ENCODE data around the gene CENPS. TPM values are rescaled to one million over a fixed set of nuclear protein-coding genes. Genes with fewer than 3 reads are reported as not detected.

Gene CENPS
- total RNA-seq, 1 donor from 2014 or later: 17.6 TPM

DNA sequence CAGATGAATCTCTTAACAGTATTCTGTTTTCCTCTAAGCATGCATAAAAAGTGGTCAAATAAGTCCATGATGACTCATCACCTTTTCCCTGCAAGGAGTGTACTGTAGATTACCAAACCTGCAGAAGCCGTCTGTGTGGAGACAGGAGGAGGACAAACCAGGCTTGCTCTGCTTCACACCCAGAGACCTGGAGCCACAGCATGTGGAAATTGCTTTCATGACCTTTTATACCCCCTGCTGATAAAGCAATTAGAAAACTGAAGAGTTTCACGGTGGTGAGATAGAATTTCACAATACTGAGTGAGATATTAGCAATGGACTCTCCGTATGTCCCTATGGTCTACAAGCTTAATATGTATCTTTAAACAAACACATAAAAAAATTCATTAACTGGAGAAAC, 29.0 kb downstream of the CENPS start:
- H3K36me3 Mint-ChIP-seq: peaks cover 28% of the 10 kb centered on the region
- H3K4me3 Mint-ChIP-seq: no peak overlapping the region
- Histone ChIP-seq H3K27ac (peak overlapping the region; percentile 13), H3K36me3 (no peaks in the 10 kb centered on the region), H3K79me2 (ENCODE audit: low read depth) (no peaks in the 10 kb centered on the region), H3K27me3 (no peaks in the 10 kb centered on the region), H3K4me1 (no peaks in the 10 kb centered on the region), H3F3A (ENCODE audit: low read depth) (peaks cover 9% of the 10 kb centered on the region), H3K9me3 (ENCODE audit: low read depth) (no peaks in the 10 kb centered on the region), H3K9ac (no peak overlapping the region), H3K4me2 (no peak overlapping the region), H2AFZ (replicated peaks) (no peak overlapping the region), H4K20me1 (ENCODE audit: low read depth) (peaks cover 3% of the 10 kb centered on the region), H3K4me3 (no peak overlapping the region)
- peaks cover 2% of the 10 kb centered on the region for H3K27me3 Mint-ChIP-seq (ENCODE audit: insufficient read depth, low read depth)
- DNase-seq (ENCODE audit: low spot score): no peak
- peaks cover 2% of the 10 kb centered on the region for H3K9me3 Mint-ChIP-seq
- no peak overlapping the region for H3K27ac Mint-ChIP-seq
- peaks cover 5% of the 10 kb centered on the region for H3K4me1 Mint-ChIP-seq
- TF ChIP-seq, protein P1, sequence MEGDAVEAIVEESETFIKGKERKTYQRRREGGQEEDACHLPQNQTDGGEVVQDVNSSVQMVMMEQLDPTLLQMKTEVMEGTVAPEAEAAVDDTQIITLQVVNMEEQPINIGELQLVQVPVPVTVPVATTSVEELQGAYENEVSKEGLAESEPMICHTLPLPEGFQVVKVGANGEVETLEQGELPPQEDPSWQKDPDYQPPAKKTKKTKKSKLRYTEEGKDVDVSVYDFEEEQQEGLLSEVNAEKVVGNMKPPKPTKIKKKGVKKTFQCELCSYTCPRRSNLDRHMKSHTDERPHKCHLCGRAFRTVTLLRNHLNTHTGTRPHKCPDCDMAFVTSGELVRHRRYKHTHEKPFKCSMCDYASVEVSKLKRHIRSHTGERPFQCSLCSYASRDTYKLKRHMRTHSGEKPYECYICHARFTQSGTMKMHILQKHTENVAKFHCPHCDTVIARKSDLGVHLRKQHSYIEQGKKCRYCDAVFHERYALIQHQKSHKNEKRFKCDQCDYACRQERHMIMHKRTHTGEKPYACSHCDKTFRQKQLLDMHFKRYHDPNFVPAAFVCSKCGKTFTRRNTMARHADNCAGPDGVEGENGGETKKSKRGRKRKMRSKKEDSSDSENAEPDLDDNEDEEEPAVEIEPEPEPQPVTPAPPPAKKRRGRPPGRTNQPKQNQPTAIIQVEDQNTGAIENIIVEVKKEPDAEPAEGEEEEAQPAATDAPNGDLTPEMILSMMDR (IDR thresholded peaks at IDR 0.05): no peak
- TF ChIP-seq EZH2phosphoT487 (IDR thresholded peaks at IDR 0.05) (no peak), EZH2 (IDR thresholded peaks at IDR 0.05) (no peak)

DNA sequence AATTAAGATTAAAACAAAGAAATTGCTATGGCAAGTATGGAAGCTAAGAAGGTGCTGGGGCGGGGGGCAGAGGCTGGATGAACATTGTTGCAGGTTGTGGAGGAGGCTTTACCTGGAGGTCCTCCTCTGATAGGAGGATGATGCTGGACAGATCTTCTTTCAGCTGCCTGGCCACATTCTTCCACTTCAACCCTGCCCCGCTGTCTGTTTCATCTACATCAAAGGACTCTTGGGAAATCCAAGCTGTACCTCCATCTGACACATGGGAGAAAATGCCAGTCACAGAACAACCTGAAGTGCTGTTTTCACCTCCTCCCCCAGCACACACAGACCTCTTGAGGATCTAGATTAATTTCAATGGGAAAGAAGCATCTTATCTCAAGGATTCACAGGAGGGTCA, 36.8 kb downstream of the CENPS start:
- no peak overlapping the region for H3K27ac Mint-ChIP-seq
- H3K9me3 ChIP-seq (ENCODE audit: low read depth): no peaks in the 10 kb centered on the region
- peaks cover 26% of the 10 kb centered on the region for H3K36me3 Mint-ChIP-seq
- H4K20me1 ChIP-seq (ENCODE audit: low read depth): peaks cover 20% of the 10 kb centered on the region
- H3K36me3 ChIP-seq: no peaks in the 10 kb centered on the region
- H3K4me1 ChIP-seq: peaks cover 7% of the 10 kb centered on the region
- peaks cover 4% of the 10 kb centered on the region for H3F3A ChIP-seq (ENCODE audit: low read depth)
- no peak overlapping the region for H2AFZ ChIP-seq (replicated peaks)
- H3K4me2 ChIP-seq: no peak overlapping the region
- peaks cover 8% of the 10 kb centered on the region for H3K4me1 Mint-ChIP-seq
- H3K79me2 ChIP-seq (ENCODE audit: low read depth): peaks cover 28% of the 10 kb centered on the region
- H3K27ac ChIP-seq: no peak overlapping the region
- H3K4me3 Mint-ChIP-seq: no peak overlapping the region
- DNase-seq (ENCODE audit: low spot score): no peak
- no peaks in the 10 kb centered on the region for H3K27me3 ChIP-seq
- H3K4me3 ChIP-seq: no peak overlapping the region
- no peak overlapping the region for H3K9ac ChIP-seq
- H3K9me3 Mint-ChIP-seq: no peaks in the 10 kb centered on the region
- H3K27me3 Mint-ChIP-seq (ENCODE audit: insufficient read depth, low read depth): no peaks in the 10 kb centered on the region
- TF ChIP-seq EZH2 (IDR thresholded peaks at IDR 0.05): no peak
- TF ChIP-seq, protein P1 (IDR thresholded peaks at IDR 0.05): no peak

DNA sequence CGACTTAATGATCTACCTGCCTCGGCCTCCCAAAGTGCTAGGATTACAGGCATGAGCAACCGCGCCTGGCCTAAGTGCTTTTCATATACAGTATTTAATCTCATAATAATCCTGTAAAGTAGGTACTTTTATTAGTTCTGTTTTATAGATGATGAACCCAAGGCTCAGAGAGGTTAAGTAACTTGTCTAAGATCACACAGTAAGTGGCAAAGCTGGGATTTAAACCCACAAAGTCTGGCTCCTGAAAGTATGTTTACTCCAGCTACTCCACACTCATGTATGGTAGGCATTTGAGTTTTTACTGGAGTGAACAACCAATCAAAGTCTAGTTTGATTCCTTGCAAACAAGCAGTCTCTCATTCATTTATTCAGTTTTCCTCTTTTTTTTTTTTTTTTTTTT, 39.8 kb downstream of the CENPS start:
- peaks cover 2% of the 10 kb centered on the region for H3K27me3 Mint-ChIP-seq (ENCODE audit: insufficient read depth, low read depth)
- H3K27ac Mint-ChIP-seq: no peak overlapping the region

More for the DNA sequence above, 39.8 kb downstream of the CENPS start:
- H3F3A ChIP-seq (ENCODE audit: low read depth): peaks cover 14% of the 10 kb centered on the region
- no peak overlapping the region for H2AFZ ChIP-seq (replicated peaks)
- H3K4me1 ChIP-seq: peaks cover 11% of the 10 kb centered on the region
- H3K27me3 ChIP-seq: no peaks in the 10 kb centered on the region
- H3K36me3 ChIP-seq: no peaks in the 10 kb centered on the region
- H3K27ac ChIP-seq: no peak overlapping the region
- Mint-ChIP-seq H3K4me3 (no peak overlapping the region), H3K4me1 (peaks cover 17% of the 10 kb centered on the region), H3K9me3 (no peaks in the 10 kb centered on the region), H3K36me3 (peaks cover 10% of the 10 kb centered on the region)
- H3K4me2 ChIP-seq: no peak overlapping the region
- peaks cover 17% of the 10 kb centered on the region for H4K20me1 ChIP-seq (ENCODE audit: low read depth)
- peaks cover 30% of the 10 kb centered on the region for H3K79me2 ChIP-seq (ENCODE audit: low read depth)
- TF ChIP-seq EZH2phosphoT487 (IDR thresholded peaks at IDR 0.05) (no peak), EZH2 (IDR thresholded peaks at IDR 0.05) (no peak)
- TF ChIP-seq, protein P1 (IDR thresholded peaks at IDR 0.05): no peak
- no peaks in the 10 kb centered on the region for H3K9me3 ChIP-seq (ENCODE audit: low read depth)
- no peak overlapping the region for H3K4me3 ChIP-seq
- no peak for DNase-seq (ENCODE audit: low spot score)
- no peak overlapping the region for H3K9ac ChIP-seq

Data from neural progenitor cell (in vitro differentiated cells).